Fibroblast of pulmonary artery (primary cell): ENCODE results near the gene SLC25A47.

Source experiments
- DNase-seq: peaks from one replicate; pipeline ENCODE4 v3.0.0-alpha.2; 2010; ENCODE audit warnings: low read depth
- H3K4me3 ChIP-seq: replicated peaks from 2 replicates; pipeline ENCODE4 v1.5.1; 2011; ENCODE audit warnings: low read depth, mild to moderate bottlenecking, control low read depth, low read length, moderate library complexity
- TF ChIP-seq, protein P1 (sequence below): IDR thresholded peaks from 2 replicates; pipeline ENCODE4 v1.5.1; 2011; ENCODE audit warnings: mild to moderate bottlenecking, control low read depth, low read length, inconsistent platforms; ENCODE audit errors: missing control alignments

The SLC25A47 gene

DNA sequence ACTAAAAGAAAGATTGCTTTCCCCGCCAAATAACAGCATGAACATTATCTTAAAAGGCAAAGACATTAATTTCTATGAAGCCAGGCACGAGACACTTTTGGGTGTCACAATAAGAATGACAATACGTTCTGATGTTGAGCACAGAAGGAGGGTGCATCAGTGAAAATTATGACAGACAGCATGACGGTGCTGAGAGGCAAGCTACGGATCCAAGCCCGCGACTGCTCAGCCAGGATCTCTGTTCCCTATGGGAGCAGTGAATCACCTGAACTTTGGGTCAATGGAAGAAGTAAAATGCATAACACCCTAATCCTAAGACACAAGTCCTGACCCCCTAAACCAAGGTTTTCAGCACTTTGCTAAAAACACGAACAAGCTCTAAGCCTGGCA, 51.7 kb downstream of the SLC25A47 start:
- TF ChIP-seq, protein P1, sequence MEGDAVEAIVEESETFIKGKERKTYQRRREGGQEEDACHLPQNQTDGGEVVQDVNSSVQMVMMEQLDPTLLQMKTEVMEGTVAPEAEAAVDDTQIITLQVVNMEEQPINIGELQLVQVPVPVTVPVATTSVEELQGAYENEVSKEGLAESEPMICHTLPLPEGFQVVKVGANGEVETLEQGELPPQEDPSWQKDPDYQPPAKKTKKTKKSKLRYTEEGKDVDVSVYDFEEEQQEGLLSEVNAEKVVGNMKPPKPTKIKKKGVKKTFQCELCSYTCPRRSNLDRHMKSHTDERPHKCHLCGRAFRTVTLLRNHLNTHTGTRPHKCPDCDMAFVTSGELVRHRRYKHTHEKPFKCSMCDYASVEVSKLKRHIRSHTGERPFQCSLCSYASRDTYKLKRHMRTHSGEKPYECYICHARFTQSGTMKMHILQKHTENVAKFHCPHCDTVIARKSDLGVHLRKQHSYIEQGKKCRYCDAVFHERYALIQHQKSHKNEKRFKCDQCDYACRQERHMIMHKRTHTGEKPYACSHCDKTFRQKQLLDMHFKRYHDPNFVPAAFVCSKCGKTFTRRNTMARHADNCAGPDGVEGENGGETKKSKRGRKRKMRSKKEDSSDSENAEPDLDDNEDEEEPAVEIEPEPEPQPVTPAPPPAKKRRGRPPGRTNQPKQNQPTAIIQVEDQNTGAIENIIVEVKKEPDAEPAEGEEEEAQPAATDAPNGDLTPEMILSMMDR = no peak
- DNase-seq = no peak
- peak overlapping the region; percentile 88 for H3K4me3 ChIP-seq

GRCh38 chr14:100375266-100375962, 52.3 kb downstream of the SLC25A47 start:
- peak overlapping the region; percentile 88 for H3K4me3 ChIP-seq
- DNase-seq = peak; percentile 97
- TF ChIP-seq, protein P1 = no peak

DNA sequence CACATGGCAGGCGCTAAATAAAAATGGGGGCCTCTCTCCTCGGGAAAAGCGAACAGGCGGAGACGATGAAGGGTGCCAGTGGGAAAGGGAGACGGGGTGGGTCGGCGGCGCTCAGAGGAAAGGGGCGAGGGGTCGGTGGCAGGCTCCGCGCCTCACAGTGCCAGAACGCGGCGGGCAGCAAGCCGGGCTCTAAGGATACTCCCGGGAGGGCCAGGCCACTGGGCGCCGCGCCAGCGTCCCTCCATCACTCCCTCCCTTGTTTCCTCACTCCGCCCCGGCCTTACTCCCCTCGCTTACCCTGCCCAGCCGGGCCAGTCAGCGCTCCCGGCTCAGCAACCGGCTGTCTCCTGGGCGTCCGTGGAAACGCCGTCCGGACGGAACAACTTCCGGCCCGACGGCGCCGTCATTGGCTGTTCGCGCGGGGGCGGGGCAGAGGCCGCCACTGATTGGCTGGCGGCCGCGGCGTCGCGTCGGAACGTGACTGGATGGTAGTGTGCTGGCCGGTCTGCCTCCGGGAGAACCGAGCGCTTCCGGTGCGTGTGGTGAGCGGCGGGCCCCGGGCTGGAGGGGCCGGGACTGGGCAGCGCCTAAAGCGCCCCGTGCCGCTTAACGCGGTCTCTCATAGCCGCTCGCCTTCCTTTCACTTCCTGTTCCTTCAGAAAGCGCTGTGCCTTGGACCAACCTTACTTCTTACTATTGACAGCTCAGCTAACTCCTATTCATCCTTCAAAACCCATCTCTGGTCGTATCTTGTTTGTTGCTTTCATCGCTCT, 53.0 kb downstream of the SLC25A47 start, which contains the start of gene WDR25:
Gene WDR25 (plus strand): TSS at position 523 of the 773 bp plus-strand sequence.
- TF ChIP-seq, protein P1 = no peak
- DNase-seq = peak; percentile 98
- H3K4me3 ChIP-seq = peak within 1 kb of the TSS; percentile 88

GRCh38 chr14:100376751-100377171, 53.6 kb downstream of the SLC25A47 start:
- DNase-seq = no peak
- TF ChIP-seq, protein P1 = peak; percentile 33
- peak overlapping the region; percentile 88 for H3K4me3 ChIP-seq
